Measurements from ENCODE around the gene FBXO34.

The FBXO34 gene

GRCh38 chr14:55255979-55256378 is 15.2 kb upstream of the FBXO34 start:
- TF ChIP-seq EZH2 (IDR thresholded peaks at IDR 0.05; ENCODE audit: borderline replicate concordance, low read depth, low read length, severe bottlenecking) (no peak), CTCF (IDR thresholded peaks at IDR 0.05; ENCODE audit: borderline replicate concordance, extremely low read depth, low read length, poor library complexity, severe bottlenecking) (no peak)
- Histone ChIP-seq H3K4me1 (ENCODE audit: insufficient read depth, low read length) (no peaks in the 10 kb centered on the region), H3K4me3 (ENCODE audit: low read depth in 1 of 2, low read length in 2 of 2) (no peak overlapping the region), H3K9me3 (ENCODE audit: insufficient read depth, low read length, severe bottlenecking) (no peaks in the 10 kb centered on the region), H3K27ac (ENCODE audit: low read length) (no peak overlapping the region), H3K36me3 (ENCODE audit: insufficient read depth, low read length) (no peaks in the 10 kb centered on the region), H4K20me1 (ENCODE audit: insufficient read depth, low read length) (no peaks in the 10 kb centered on the region), H2AFZ (ENCODE audit: low read depth, low read length) (no peak overlapping the region), H3K9ac (ENCODE audit: low read depth, low read length) (no peak overlapping the region), H3K4me2 (ENCODE audit: insufficient read depth, low read length) (no peak overlapping the region), H3K79me2 (ENCODE audit: insufficient read depth, low read length) (no peaks in the 10 kb centered on the region), H3K27me3 (ENCODE audit: insufficient read depth, low read length, poor library complexity) (no peaks in the 10 kb centered on the region)
- no peak for ATAC-seq (ENCODE audit: insufficient read depth, low read depth)
- DNase-seq, result no peak

- Histone ChIP-seq H3K9me3 (ENCODE audit: insufficient read depth, low read length, severe bottlenecking) (no peaks in the 10 kb centered on the region), H3K27ac (ENCODE audit: low read length) (no peak overlapping the region), H3K27me3 (ENCODE audit: insufficient read depth, low read length, poor library complexity) (no peaks in the 10 kb centered on the region), H3K9ac (ENCODE audit: low read depth, low read length) (no peak overlapping the region), H3K4me3 (ENCODE audit: low read depth in 1 of 2, low read length in 2 of 2) (no peak overlapping the region), H3K36me3 (ENCODE audit: insufficient read depth, low read length) (no peaks in the 10 kb centered on the region), H2AFZ (ENCODE audit: low read depth, low read length) (no peak overlapping the region), H4K20me1 (ENCODE audit: insufficient read depth, low read length) (no peaks in the 10 kb centered on the region), H3K4me2 (ENCODE audit: insufficient read depth, low read length) (no peak overlapping the region), H3K4me1 (ENCODE audit: insufficient read depth, low read length) (no peaks in the 10 kb centered on the region), H3K79me2 (ENCODE audit: insufficient read depth, low read length) (no peaks in the 10 kb centered on the region)
- ATAC-seq (ENCODE audit: insufficient read depth, low read depth), result no peak
- no peak for TF ChIP-seq EZH2 (IDR thresholded peaks at IDR 0.05; ENCODE audit: borderline replicate concordance, low read depth, low read length, severe bottlenecking)
- TF ChIP-seq CTCF (IDR thresholded peaks at IDR 0.05; ENCODE audit: borderline replicate concordance, extremely low read depth, low read length, poor library complexity, severe bottlenecking), result no peak
- DNase-seq, result no peak
Measured at GRCh38 chr14:55256586-55256985, 14.6 kb upstream of the FBXO34 start.

- Histone ChIP-seq H3K9ac (ENCODE audit: low read depth, low read length) (no peak overlapping the region), H3K9me3 (ENCODE audit: insufficient read depth, low read length, severe bottlenecking) (no peaks in the 10 kb centered on the region), H3K4me1 (ENCODE audit: insufficient read depth, low read length) (no peaks in the 10 kb centered on the region), H3K27me3 (ENCODE audit: insufficient read depth, low read length, poor library complexity) (no peaks in the 10 kb centered on the region), H3K36me3 (ENCODE audit: insufficient read depth, low read length) (no peaks in the 10 kb centered on the region), H3K79me2 (ENCODE audit: insufficient read depth, low read length) (no peaks in the 10 kb centered on the region), H3K4me2 (ENCODE audit: insufficient read depth, low read length) (no peak overlapping the region), H2AFZ (ENCODE audit: low read depth, low read length) (no peak overlapping the region), H4K20me1 (ENCODE audit: insufficient read depth, low read length) (no peaks in the 10 kb centered on the region), H3K4me3 (ENCODE audit: low read depth in 1 of 2, low read length in 2 of 2) (no peak overlapping the region), H3K27ac (ENCODE audit: low read length) (no peak overlapping the region)
- no peak for DNase-seq
- no peak for TF ChIP-seq CTCF (IDR thresholded peaks at IDR 0.05; ENCODE audit: borderline replicate concordance, extremely low read depth, low read length, poor library complexity, severe bottlenecking)
- TF ChIP-seq EZH2 (IDR thresholded peaks at IDR 0.05; ENCODE audit: borderline replicate concordance, low read depth, low read length, severe bottlenecking), result no peak
- no peak for ATAC-seq (ENCODE audit: insufficient read depth, low read depth)
Measured at GRCh38 chr14:55265197-55265596, 6.0 kb upstream of the FBXO34 start.

- H3K4me1 ChIP-seq (ENCODE audit: insufficient read depth, low read length), result peaks cover 16% of the 10 kb centered on the region
- TF ChIP-seq EZH2 (IDR thresholded peaks at IDR 0.05; ENCODE audit: borderline replicate concordance, low read depth, low read length, severe bottlenecking) (no peak), CTCF (IDR thresholded peaks at IDR 0.05; ENCODE audit: borderline replicate concordance, extremely low read depth, low read length, poor library complexity, severe bottlenecking) (no peak)
- DNase-seq (no peak), ATAC-seq (ENCODE audit: insufficient read depth, low read depth) (no peak)
- no peak overlapping the region for H2AFZ ChIP-seq (ENCODE audit: low read depth, low read length)
- no peaks in the 10 kb centered on the region for H3K9me3 ChIP-seq (ENCODE audit: insufficient read depth, low read length, severe bottlenecking)
- H4K20me1 ChIP-seq (ENCODE audit: insufficient read depth, low read length), result peaks cover 3% of the 10 kb centered on the region; the same call in 1 of the 2 replicates
- H3K27ac ChIP-seq (ENCODE audit: low read length), result no peak overlapping the region
- H3K79me2 ChIP-seq (ENCODE audit: insufficient read depth, low read length), result peaks cover 13% of the 10 kb centered on the region
- no peak overlapping the region for H3K4me2 ChIP-seq (ENCODE audit: insufficient read depth, low read length)
- no peak overlapping the region for H3K9ac ChIP-seq (ENCODE audit: low read depth, low read length)
- H3K4me3 ChIP-seq (ENCODE audit: low read depth in 1 of 2, low read length in 2 of 2), result no peak overlapping the region
- H3K36me3 ChIP-seq (ENCODE audit: insufficient read depth, low read length), result no peaks in the 10 kb centered on the region; the same call in 1 of the 2 replicates
- H3K27me3 ChIP-seq (ENCODE audit: insufficient read depth, low read length, poor library complexity), result no peaks in the 10 kb centered on the region
Measured at GRCh38 chr14:55267820-55268219, 3.4 kb upstream of the FBXO34 start.
